ENCODE data around the gene KRTAP29-1. TPM values are rescaled to one million over a fixed set of nuclear protein-coding genes. Genes with fewer than 3 reads are reported as not detected.

KRTAP29-1 gene
- total RNA-seq, result not detected in 2 replicates

GRCh38 chr17:41301916-41302901 is at the start of gene KRTAP29-1:
KRTAP29-1 (minus strand) TSS chr17:41302851; CDS start chr17:41302851, 0 bp downstream.

GRCh38 chr17:41350381-41350878 is 47.8 kb upstream of the KRTAP29-1 start, which contains the start of gene KRT33A:
KRT33A (minus strand) TSS chr17:41350828; CDS start chr17:41350767, 61 bp downstream.

GRCh38 chr17:41315204-41315794 is 12.6 kb upstream of the KRTAP29-1 start, which contains the start of gene KRTAP17-1:
KRTAP17-1 (minus strand) TSS chr17:41315710; CDS start chr17:41315650, 60 bp downstream.

GRCh38 chr17:41308918-41309359 is 6.3 kb upstream of the KRTAP29-1 start, which contains the start of gene KRTAP16-1:
KRTAP16-1 (minus strand) TSS chr17:41309309; CDS start chr17:41309253, 56 bp downstream.

GRCh38 chr17:41275648-41276190 is 26.9 kb downstream of the KRTAP29-1 start, which contains the start of gene KRTAP9-7:
KRTAP9-7 (plus strand) TSS chr17:41275698; CDS start chr17:41275698, 0 bp downstream.

GRCh38 chr17:41265078-41265477 is 37.6 kb downstream of the KRTAP29-1 start, which contains the start of gene KRTAP9-6:
KRTAP9-6 (plus strand) TSS chr17:41265378; CDS start chr17:41265378, 0 bp downstream.

GRCh38 chr17:41255381-41256290 is 47.0 kb downstream of the KRTAP29-1 start, which contains the start of gene KRTAP9-9:
KRTAP9-9 (plus strand) TSS chr17:41255384.

Other genes starting within 250 kb of the KRTAP29-1 start
- gene KRTAP2-2, start 247.6 kb downstream of the KRTAP29-1 start, total RNA-seq, result not detected in 2 replicates
- gene KRTAP2-3, start 242.7 kb downstream of the KRTAP29-1 start, total RNA-seq, result 0.65 TPM in 1 of 2 replicates, not detected in the other
- not detected in 2 replicates for gene KRTAP2-4, start 237.0 kb downstream of the KRTAP29-1 start, total RNA-seq
- not detected in 2 replicates for gene KRTAP4-7, start 218.7 kb downstream of the KRTAP29-1 start, total RNA-seq
- gene KRTAP4-8, start 204.7 kb downstream of the KRTAP29-1 start, total RNA-seq, result not detected in 2 replicates
- not detected in 2 replicates for gene KRTAP4-16, start 200.6 kb downstream of the KRTAP29-1 start, total RNA-seq
- not detected in 2 replicates for gene KRTAP4-9, start 197.5 kb downstream of the KRTAP29-1 start, total RNA-seq
- gene KRTAP4-11, start 184.5 kb downstream of the KRTAP29-1 start, total RNA-seq, result not detected in 2 replicates
- gene KRTAP4-12, start 178.7 kb downstream of the KRTAP29-1 start, total RNA-seq, result not detected in 2 replicates
- not detected in 2 replicates for gene KRTAP4-6, start 162.3 kb downstream of the KRTAP29-1 start, total RNA-seq
- not detected in 2 replicates for gene KRTAP4-5, start 153.0 kb downstream of the KRTAP29-1 start, total RNA-seq
- gene KRTAP4-4, start 142.1 kb downstream of the KRTAP29-1 start, total RNA-seq, result not detected in 2 replicates
- not detected in 2 replicates for gene KRTAP4-3, start 134.6 kb downstream of the KRTAP29-1 start, total RNA-seq
- gene KRTAP4-2, start 124.6 kb downstream of the KRTAP29-1 start, total RNA-seq, result not detected in 2 replicates
- not detected in 2 replicates for gene KRTAP4-1, start 117.9 kb downstream of the KRTAP29-1 start, total RNA-seq
- gene KRTAP9-1, start 113.0 kb downstream of the KRTAP29-1 start, total RNA-seq, result not detected in 2 replicates
- not detected in 2 replicates for gene KRTAP9-2, start 76.2 kb downstream of the KRTAP29-1 start, total RNA-seq
- not detected in 2 replicates for gene KRTAP9-3, start 70.4 kb downstream of the KRTAP29-1 start, total RNA-seq
- gene KRTAP9-8, start 64.9 kb downstream of the KRTAP29-1 start, total RNA-seq, result not detected in 2 replicates
- not detected in 2 replicates for gene KRTAP9-4, start 53.2 kb downstream of the KRTAP29-1 start, total RNA-seq
- not detected in 2 replicates for gene KRTAP9-9, start 47.5 kb downstream of the KRTAP29-1 start, total RNA-seq
- not detected in 2 replicates for gene KRTAP9-6, start 37.5 kb downstream of the KRTAP29-1 start, total RNA-seq
- not detected in 2 replicates for gene KRTAP9-7, start 27.2 kb downstream of the KRTAP29-1 start, total RNA-seq
- gene KRTAP16-1, start 6.5 kb upstream of the KRTAP29-1 start, total RNA-seq, result not detected in 2 replicates
- gene KRTAP17-1, start 12.9 kb upstream of the KRTAP29-1 start, total RNA-seq, result not detected in 2 replicates
- gene KRT33A, start 48.0 kb upstream of the KRTAP29-1 start, total RNA-seq, result not detected in 2 replicates
- 0.30 and 0.32 TPM in 2 replicates for gene KRT33B, start 67.0 kb upstream of the KRTAP29-1 start, total RNA-seq
- gene KRT34, start 79.5 kb upstream of the KRTAP29-1 start, total RNA-seq, result 0.89 and 6.6 TPM in 2 replicates
- not detected in 2 replicates for gene KRT31, start 94.8 kb upstream of the KRTAP29-1 start, total RNA-seq
- gene KRT37, start 121.7 kb upstream of the KRTAP29-1 start, total RNA-seq, result not detected in 2 replicates
- not detected in 2 replicates for gene KRT38, start 138.1 kb upstream of the KRTAP29-1 start, total RNA-seq
- 0.09 TPM in 1 of 2 replicates, not detected in the other for gene KRT32, start 164.5 kb upstream of the KRTAP29-1 start, total RNA-seq
- gene KRT35, start 178.3 kb upstream of the KRTAP29-1 start, total RNA-seq, result not detected in 2 replicates
- not detected in 2 replicates for gene KRT36, start 187.1 kb upstream of the KRTAP29-1 start, total RNA-seq
- gene KRT13, start 202.8 kb upstream of the KRTAP29-1 start, total RNA-seq, result 0.30 and 0.46 TPM in 2 replicates
- 1.8 and 8.6 TPM in 2 replicates for gene KRT15, start 216.0 kb upstream of the KRTAP29-1 start, total RNA-seq
- 82.3 and 279 TPM in 2 replicates for gene KRT19, start 225.5 kb upstream of the KRTAP29-1 start, total RNA-seq